ENCODE results near the gene LARGE1. TPM values are rescaled to one million over a fixed set of nuclear protein-coding genes. Genes with fewer than 3 reads are reported as not detected.

LARGE1 gene
- total RNA-seq, 1 experiment from 2014 or later, result 1.6 TPM

- DNase-seq (ENCODE audit: extremely low read depth, low read depth), result no peak
These were observed 380.9 kb downstream of the LARGE1 start for GRCh38 chr22:33539202-33539901.

- DNase-seq (ENCODE audit: extremely low read depth, low read depth), result no peak
These were observed 381.9 kb downstream of the LARGE1 start for GRCh38 chr22:33538277-33538885.

- no peak for DNase-seq (ENCODE audit: extremely low read depth, low read depth)
These were observed 383.2 kb downstream of the LARGE1 start for GRCh38 chr22:33537059-33537458.

GRCh38 chr22:33535937-33536875 lies 384.1 kb downstream of the LARGE1 start:
- DNase-seq (ENCODE audit: extremely low read depth, low read depth), result no peak

- no peak for DNase-seq (ENCODE audit: extremely low read depth, low read depth)
These were observed 390.7 kb downstream of the LARGE1 start for GRCh38 chr22:33529424-33530113.

- DNase-seq (ENCODE audit: extremely low read depth, low read depth), result no peak
These were observed 392.1 kb downstream of the LARGE1 start for GRCh38 chr22:33528183-33528582.

- DNase-seq (ENCODE audit: extremely low read depth, low read depth), result no peak
These were observed 393.7 kb downstream of the LARGE1 start for GRCh38 chr22:33526434-33527107.

- DNase-seq (ENCODE audit: extremely low read depth, low read depth), result no peak
These were observed 395.6 kb downstream of the LARGE1 start for GRCh38 chr22:33524511-33525260.

GRCh38 chr22:33521879-33522665 lies 398.2 kb downstream of the LARGE1 start:
- DNase-seq (ENCODE audit: extremely low read depth, low read depth), result no peak

- DNase-seq (ENCODE audit: extremely low read depth, low read depth), result no peak
These were observed 399.1 kb downstream of the LARGE1 start for GRCh38 chr22:33520904-33521780.

- DNase-seq (ENCODE audit: extremely low read depth, low read depth), result no peak
These were observed 400.0 kb downstream of the LARGE1 start for GRCh38 chr22:33519974-33520903.

GRCh38 chr22:33519071-33519973 lies 401.0 kb downstream of the LARGE1 start:
- peak; percentile 14 for DNase-seq (ENCODE audit: extremely low read depth, low read depth)

- DNase-seq (ENCODE audit: extremely low read depth, low read depth), result no peak
These were observed 401.9 kb downstream of the LARGE1 start for GRCh38 chr22:33518405-33518804.

GRCh38 chr22:33515795-33516194 lies 404.5 kb downstream of the LARGE1 start:
- DNase-seq (ENCODE audit: extremely low read depth, low read depth), result no peak
